OCI-LY3 (cell line): ENCODE results near the gene OPA3.

Source experiments
- EZH2phosphoT487 ChIP-seq: fragments of 200-600 bp; shearing (Covaris generic); IDR thresholded peaks from 2 replicates; pipeline ENCODE4 v1.6.1; 2018; ENCODE audit warnings: antibody characterized with exemption, mixed run types, low read depth
- TF ChIP-seq, protein P1 (sequence below): fragments of 200-600, 300-600 bp; sonication (generic); IDR thresholded peaks from 2 replicates; pipeline ENCODE4 v1.5.1; 2014; ENCODE audit warnings: antibody characterized with exemption, low read length, low read depth

DNA sequence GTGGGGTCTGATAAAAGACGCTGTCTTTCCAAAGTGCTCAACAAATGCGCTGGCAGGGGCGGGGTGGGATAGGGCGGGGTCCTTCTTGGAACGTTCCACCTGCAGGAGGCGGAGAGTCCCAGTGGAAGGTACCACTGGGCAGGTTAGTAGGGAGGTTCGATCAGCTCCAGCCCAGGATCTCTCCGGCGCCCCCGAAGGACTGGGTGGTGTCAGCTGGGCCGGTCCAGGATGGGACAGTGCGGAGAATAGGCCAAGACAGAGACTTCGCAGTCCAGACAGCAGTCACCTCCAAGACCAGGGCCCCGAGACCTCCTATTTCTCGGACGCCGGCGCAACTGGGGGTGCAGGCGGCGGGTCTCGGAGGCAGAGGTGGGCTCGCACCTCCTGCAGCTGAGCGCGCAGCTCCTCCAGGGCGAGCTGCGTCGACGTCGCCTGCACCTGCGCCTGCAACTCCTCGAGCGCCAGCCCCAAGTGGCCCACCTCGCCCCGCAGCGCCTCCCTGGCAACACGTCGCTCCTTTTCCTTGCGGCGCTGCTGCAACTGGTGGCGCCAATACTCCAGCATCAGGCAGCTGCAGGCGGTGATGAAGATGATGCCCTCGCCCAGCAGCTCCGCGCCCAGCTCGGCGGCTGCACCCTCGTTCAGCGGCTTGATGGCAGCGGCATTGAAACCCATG lies 55.7 kb downstream of the OPA3 start:
- TF ChIP-seq, protein P1, sequence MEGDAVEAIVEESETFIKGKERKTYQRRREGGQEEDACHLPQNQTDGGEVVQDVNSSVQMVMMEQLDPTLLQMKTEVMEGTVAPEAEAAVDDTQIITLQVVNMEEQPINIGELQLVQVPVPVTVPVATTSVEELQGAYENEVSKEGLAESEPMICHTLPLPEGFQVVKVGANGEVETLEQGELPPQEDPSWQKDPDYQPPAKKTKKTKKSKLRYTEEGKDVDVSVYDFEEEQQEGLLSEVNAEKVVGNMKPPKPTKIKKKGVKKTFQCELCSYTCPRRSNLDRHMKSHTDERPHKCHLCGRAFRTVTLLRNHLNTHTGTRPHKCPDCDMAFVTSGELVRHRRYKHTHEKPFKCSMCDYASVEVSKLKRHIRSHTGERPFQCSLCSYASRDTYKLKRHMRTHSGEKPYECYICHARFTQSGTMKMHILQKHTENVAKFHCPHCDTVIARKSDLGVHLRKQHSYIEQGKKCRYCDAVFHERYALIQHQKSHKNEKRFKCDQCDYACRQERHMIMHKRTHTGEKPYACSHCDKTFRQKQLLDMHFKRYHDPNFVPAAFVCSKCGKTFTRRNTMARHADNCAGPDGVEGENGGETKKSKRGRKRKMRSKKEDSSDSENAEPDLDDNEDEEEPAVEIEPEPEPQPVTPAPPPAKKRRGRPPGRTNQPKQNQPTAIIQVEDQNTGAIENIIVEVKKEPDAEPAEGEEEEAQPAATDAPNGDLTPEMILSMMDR: no peak
- no peak for TF ChIP-seq EZH2phosphoT487
